Nephron (organoid): ENCODE results near the gene CRMP1.

Source experiments
- H3K27ac Mint-ChIP-seq, 3 experiments: 2 replicates each; pipeline ENCODE4 v1.8.0; 2020; ENCODE audit warnings: mixed read lengths in 3 of 3, mild to moderate bottlenecking in 2 of 3, moderate library complexity in 1 of 3
- H3K27me3 Mint-ChIP-seq: 2 replicates; pipeline ENCODE4 v1.8.0; 2021; ENCODE audit warnings: low read depth, mild to moderate bottlenecking, moderate library complexity, mixed read lengths
- H3K36me3 Mint-ChIP-seq: 2 replicates; pipeline ENCODE4 v1.8.0; 2020; ENCODE audit warnings: low read depth, mixed read lengths
- H3K4me1 Mint-ChIP-seq: 2 replicates; pipeline ENCODE4 v1.8.0; 2020; ENCODE audit warnings: mixed read lengths
- H3K4me3 Mint-ChIP-seq, 3 experiments: 2 replicates each; pipeline ENCODE4 v1.8.0; 2020; ENCODE audit warnings: mild to moderate bottlenecking in 3 of 3, mixed read lengths in 3 of 3, moderate library complexity in 2 of 3
- H3K9me3 Mint-ChIP-seq: 2 replicates; pipeline ENCODE4 v1.8.0; 2020; ENCODE audit warnings: mixed read lengths
- TF ChIP-seq, protein P1 (sequence below), 3 experiments: fragments of 200-600 bp; sonication (generic); IDR thresholded peaks; one replicate each; pipeline ENCODE4 v1.5.0; 2021; ENCODE audit warnings: antibody characterized with exemption in 3 of 3; ENCODE audit not compliant: unreplicated experiment in 3 of 3

Gene CRMP1

DNA sequence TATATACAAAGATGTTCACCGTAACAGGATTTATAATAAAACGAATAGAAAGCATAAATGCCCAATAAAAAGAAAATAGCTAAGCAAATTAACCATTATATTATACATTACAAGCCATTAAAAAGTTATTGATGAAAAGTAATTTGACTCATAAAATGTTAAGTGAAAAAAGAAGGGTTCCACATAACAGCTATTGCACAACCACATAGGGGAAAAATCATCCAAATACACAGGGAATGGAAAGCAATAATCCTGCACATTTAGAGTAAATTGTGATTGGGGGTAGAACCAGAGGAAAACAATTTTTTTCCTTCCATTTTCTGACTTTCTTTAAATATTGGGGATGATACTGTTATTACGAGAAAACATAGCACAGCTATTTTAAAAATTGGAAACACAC, 38.0 kb downstream of the CRMP1 start:
- H3K4me1 Mint-ChIP-seq = no peaks in the 10 kb centered on the region
- TF ChIP-seq, protein P1, sequence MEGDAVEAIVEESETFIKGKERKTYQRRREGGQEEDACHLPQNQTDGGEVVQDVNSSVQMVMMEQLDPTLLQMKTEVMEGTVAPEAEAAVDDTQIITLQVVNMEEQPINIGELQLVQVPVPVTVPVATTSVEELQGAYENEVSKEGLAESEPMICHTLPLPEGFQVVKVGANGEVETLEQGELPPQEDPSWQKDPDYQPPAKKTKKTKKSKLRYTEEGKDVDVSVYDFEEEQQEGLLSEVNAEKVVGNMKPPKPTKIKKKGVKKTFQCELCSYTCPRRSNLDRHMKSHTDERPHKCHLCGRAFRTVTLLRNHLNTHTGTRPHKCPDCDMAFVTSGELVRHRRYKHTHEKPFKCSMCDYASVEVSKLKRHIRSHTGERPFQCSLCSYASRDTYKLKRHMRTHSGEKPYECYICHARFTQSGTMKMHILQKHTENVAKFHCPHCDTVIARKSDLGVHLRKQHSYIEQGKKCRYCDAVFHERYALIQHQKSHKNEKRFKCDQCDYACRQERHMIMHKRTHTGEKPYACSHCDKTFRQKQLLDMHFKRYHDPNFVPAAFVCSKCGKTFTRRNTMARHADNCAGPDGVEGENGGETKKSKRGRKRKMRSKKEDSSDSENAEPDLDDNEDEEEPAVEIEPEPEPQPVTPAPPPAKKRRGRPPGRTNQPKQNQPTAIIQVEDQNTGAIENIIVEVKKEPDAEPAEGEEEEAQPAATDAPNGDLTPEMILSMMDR (IDR thresholded peaks at IDR 0.05; ENCODE audit: unreplicated experiment in 3 of 3) = no peak
- H3K27me3 Mint-ChIP-seq = no peaks in the 10 kb centered on the region
- H3K27ac Mint-ChIP-seq = no peak overlapping the region
- peaks cover 9% of the 10 kb centered on the region for H3K36me3 Mint-ChIP-seq
- H3K9me3 Mint-ChIP-seq = no peaks in the 10 kb centered on the region
- no peak overlapping the region for H3K4me3 Mint-ChIP-seq

DNA sequence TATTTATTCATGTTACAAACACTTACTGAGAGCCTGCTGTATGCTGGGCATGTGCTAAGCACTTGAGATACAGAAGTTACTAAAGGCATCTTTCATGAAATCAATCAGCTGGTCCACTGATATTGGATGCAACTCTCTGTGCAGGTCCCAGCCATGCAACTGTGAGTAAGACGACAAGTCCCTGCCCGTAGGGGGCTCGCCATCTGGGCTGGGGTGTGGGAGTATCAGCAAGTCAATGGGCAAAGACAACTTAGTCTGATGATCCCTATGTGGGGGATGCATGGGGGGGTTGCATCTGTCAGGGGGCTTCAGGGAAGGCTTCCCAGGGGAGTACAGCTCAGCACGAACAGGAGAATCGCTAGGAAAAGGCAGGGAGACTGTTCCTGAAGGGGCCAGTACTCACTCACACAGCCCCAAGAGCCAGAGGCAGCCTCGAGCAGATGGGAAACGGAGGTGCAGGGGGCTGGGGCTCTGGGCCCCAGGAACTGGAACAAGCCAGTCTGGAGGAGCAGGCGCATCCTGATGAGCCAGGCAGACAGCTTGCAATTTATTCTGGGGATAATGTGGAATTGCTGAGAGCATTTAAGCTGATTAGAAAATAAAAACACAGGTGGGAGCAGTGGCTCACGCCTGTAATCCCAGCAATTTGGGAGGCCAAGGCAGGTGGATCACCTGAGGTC, 40.2 kb downstream of the CRMP1 start:
- H3K36me3 Mint-ChIP-seq = peaks cover 24% of the 10 kb centered on the region
- H3K27ac Mint-ChIP-seq = no peak overlapping the region
- no peaks in the 10 kb centered on the region for H3K4me1 Mint-ChIP-seq
- no peaks in the 10 kb centered on the region for H3K27me3 Mint-ChIP-seq
- TF ChIP-seq, protein P1 (IDR thresholded peaks at IDR 0.05; ENCODE audit: unreplicated experiment in 3 of 3) = no peak
- H3K9me3 Mint-ChIP-seq = no peaks in the 10 kb centered on the region
- no peak overlapping the region for H3K4me3 Mint-ChIP-seq

DNA sequence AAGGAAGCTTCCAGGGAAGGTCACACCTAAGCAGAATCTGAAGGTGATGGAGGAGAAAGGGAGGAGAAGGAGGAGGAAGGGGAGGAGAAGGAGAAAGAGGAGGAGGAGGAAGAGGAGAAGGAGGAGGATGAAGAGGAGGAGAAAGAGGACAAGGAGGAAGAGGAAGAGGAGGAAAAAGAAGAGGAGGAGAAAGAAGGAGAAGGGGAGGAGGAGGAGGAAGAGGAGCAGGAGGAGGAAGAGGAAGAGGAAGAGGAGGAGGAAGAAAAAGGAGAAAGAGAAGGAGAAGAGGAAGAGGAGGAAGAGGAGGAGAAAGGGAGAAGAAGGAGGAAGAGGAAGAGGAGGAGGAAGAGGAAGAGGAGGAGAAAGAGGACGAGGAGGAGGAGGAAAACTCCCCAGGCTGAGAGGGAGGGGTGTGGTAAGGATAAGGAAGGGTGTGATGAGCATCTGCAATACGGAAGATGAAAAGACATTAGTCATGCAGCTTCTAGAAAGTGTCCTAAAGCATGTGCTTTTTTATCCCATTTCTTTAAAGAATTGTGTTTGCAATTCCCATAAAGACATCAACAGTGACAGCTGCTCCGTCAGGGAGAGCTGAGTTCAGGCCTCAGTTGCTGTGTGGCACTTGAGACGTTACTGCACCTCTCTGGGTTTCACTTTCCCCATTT, 41.1 kb downstream of the CRMP1 start:
- TF ChIP-seq, protein P1 (IDR thresholded peaks at IDR 0.05; ENCODE audit: unreplicated experiment in 3 of 3) = no peak
- Mint-ChIP-seq H3K4me1 (no peaks in the 10 kb centered on the region), H3K4me3 (no peak overlapping the region), H3K36me3 (peaks cover 33% of the 10 kb centered on the region), H3K27ac (no peak overlapping the region), H3K9me3 (no peaks in the 10 kb centered on the region), H3K27me3 (no peaks in the 10 kb centered on the region)

DNA sequence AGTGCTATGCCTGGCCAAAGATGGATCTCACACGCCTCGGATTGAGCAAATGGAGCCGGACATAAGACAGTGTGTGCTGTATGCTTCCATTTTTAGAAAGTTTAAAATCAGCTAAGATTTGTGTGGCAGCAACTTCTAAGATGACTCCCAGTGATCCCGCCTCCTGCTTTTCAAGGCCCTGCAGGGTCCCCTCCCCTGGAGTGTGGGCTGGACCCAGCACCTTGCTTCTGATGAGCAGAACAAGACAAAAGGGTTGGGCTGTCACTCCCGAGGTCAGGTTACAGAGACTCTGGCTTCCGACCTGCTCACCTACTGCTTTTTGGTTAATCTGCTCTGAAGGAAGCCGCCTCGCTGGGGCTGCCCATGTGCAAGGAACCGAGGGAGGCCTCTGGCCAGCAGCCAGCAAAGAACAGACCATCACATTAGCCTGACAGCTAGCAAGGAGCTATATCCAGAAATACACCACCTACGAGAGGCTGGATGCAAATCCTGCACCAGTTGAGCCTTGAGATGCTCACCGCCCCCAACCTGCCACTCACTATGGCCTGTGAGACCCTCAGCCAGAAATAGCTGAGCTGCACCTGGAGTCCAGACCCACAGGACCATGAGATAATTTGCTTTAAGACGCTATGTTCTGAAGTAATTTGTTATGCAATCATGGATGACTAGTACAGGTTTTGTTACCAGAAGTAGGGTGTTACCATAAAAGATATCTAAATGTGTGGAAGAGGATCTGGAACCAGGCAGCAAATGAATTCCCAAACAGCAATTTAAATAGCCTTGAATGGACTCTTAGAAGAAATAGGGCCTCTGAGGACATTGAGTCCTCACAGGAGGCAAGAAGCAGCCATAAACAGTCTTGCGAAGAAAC, 47.6 kb downstream of the CRMP1 start:
- peak overlapping the region in 2 of 3 experiments; percentile 18 to 69 for H3K27ac Mint-ChIP-seq
- TF ChIP-seq, protein P1 (IDR thresholded peaks at IDR 0.05; ENCODE audit: unreplicated experiment in 3 of 3) = no peak
- peaks cover 3% of the 10 kb centered on the region for H3K27me3 Mint-ChIP-seq
- no peaks in the 10 kb centered on the region for H3K9me3 Mint-ChIP-seq
- H3K36me3 Mint-ChIP-seq = peaks cover 51% of the 10 kb centered on the region
- peaks cover 27% of the 10 kb centered on the region for H3K4me1 Mint-ChIP-seq
- no peak overlapping the region for H3K4me3 Mint-ChIP-seq

DNA sequence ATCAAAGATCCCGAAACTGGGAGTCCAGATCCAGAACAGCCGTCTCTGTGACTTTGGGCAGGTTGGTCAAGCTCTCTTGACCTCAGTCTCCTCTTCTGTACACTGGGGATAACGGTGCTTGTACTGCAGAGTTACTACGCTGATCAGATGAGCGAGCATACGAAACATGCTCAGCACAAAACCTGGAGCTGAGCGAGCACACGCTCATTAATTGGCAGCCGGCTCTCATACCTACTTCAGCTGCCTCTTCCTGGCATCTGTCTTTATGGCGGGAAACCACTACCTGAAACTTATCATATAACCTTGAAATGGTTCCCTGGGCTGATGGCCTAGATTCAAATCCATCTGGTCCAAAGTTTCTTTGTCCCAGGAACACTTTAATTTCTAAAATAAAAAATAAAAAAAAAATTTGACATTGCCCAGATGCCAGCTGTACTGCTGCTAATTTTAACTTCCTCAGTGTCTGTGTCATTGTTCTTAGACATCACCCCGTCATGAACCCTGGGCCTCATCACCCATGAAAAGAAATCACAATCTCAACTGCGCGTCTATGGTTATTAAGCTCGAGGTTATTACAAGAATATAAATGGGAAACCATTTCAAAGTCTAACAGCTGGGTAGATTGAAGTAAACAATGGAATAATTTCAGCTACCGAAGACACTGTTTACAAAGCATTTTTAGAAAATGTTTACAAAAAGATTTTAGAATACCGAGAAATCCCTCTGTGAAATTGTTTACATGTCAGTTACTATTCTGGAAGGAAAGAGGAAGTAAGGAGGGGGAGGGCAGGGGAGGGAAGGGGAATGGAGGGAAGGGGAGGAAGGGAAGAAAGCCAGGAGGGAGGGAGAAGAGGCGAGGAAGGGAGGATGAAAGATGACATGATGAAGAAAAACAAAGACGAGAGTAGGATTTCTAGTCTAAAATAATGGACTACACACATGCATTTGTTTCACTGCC, 49.0 kb downstream of the CRMP1 start:
- Mint-ChIP-seq H3K27me3 (peaks cover 9% of the 10 kb centered on the region), H3K9me3 (no peaks in the 10 kb centered on the region), H3K36me3 (peaks cover 48% of the 10 kb centered on the region), H3K4me1 (peaks cover 32% of the 10 kb centered on the region), H3K4me3 (no peak overlapping the region), H3K27ac (peak overlapping the region; percentile 2 to 69 (median 56))
- TF ChIP-seq, protein P1 (IDR thresholded peaks at IDR 0.05; ENCODE audit: unreplicated experiment in 3 of 3) = no peak
